GM19193 (cell line): ENCODE data around the gene TMEM151A.

Experiments used
- POLR2A ChIP-seq: IDR thresholded peaks from 4 replicates; pipeline ENCODE4 v1.6.1; 2011; ENCODE audit not compliant: insufficient read depth, insufficient read length; ENCODE audit errors: extremely low read depth

Gene TMEM151A

DNA sequence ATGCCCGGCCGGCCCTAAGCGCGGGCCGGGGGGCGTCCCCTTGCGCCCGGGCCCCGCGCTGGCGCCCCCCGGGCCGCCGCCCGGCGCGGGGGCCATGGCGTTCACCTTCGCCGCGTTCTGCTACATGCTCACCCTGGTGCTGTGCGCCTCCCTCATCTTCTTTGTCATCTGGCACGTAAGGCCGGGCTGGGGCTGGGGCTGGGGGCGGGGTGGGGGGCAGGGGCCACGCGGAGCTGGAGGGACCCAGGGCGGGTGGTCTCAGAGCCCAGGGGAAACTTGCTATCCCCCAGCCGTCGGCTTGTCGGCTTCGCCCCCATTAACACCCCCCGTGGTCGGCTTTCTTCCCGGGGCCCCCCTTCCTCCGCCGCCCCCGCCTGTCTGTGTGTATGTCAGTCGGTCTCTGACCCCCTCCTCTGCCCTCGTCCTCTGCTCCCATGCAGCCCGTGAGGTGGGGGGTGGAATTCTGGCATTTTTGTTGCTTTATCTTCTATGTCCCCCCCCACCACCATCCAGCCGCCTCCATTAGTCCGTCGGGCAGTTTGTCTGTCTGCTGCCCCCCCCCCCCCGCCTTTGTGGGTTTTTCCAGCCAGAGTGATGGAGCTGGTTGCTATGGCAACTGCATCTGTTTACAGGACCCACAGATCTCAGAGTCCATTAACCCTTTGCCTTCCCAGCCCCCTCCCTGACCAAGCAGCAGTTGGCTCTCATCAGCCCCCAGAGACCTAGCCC, 13.2 kb upstream of the TMEM151A start:
- no peak for TF ChIP-seq POLR2A

- no peak for TF ChIP-seq POLR2A
Measured at GRCh38 chr11:66279092-66279734, 12.5 kb upstream of the TMEM151A start.

- TF ChIP-seq POLR2A, result no peak
Measured at GRCh38 chr11:66280428-66280827, 11.3 kb upstream of the TMEM151A start.

DNA sequence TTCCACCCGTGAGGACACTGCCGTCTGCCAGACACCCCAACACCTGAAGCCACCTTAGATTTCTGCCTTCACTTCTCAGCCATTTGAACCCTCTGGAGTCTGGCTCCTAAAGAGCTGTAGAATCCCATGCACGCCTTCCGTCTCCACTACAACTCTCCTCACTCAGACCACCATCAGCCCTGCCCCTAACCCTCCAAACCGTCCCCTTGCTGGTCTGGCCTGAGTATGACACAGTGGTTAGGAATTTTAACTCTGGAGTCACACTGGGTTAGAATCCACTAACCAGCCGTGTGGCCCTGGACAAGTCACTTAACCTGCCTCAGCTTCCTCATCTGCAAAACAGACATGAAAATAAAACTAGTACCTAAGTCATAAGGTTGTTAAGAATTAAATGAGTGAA, 10.7 kb upstream of the TMEM151A start:
- no peak for TF ChIP-seq POLR2A

GRCh38 chr11:66281776-66282467, 9.8 kb upstream of the TMEM151A start:
- no peak for TF ChIP-seq POLR2A

- peak; percentile 34 for TF ChIP-seq POLR2A
Measured at GRCh38 chr11:66282468-66283455, 8.9 kb upstream of the TMEM151A start.

- TF ChIP-seq POLR2A, result no peak
Measured at GRCh38 chr11:66283461-66284105, 8.1 kb upstream of the TMEM151A start.

DNA sequence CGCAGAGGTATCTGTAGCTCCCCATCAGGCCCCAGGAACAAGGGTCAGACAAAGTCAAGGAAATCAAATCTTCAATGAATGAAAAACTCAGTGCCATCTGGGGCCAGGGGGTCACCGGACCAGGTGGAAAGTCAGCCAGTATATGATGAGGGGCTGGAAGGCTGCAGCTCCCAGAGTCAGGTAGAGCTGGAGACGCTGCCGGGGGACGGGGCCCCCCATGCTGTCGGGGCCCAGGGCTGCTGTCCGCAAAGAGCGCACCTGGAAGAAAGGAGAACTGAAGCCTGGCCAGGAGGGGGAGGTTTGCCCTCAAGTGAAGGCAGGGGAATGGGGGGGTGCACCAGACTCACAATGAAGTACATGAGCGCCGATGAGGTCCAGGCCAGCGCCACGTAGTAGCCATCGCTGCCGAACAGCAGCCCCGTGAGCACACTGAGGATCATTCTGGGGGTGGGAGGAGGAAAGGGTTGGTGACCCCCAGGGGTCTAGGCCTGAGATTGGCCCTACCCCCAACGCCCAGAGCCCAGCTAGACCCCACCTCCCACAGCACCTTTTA, 7.1 kb upstream of the TMEM151A start:
- TF ChIP-seq POLR2A, result no peak

DNA sequence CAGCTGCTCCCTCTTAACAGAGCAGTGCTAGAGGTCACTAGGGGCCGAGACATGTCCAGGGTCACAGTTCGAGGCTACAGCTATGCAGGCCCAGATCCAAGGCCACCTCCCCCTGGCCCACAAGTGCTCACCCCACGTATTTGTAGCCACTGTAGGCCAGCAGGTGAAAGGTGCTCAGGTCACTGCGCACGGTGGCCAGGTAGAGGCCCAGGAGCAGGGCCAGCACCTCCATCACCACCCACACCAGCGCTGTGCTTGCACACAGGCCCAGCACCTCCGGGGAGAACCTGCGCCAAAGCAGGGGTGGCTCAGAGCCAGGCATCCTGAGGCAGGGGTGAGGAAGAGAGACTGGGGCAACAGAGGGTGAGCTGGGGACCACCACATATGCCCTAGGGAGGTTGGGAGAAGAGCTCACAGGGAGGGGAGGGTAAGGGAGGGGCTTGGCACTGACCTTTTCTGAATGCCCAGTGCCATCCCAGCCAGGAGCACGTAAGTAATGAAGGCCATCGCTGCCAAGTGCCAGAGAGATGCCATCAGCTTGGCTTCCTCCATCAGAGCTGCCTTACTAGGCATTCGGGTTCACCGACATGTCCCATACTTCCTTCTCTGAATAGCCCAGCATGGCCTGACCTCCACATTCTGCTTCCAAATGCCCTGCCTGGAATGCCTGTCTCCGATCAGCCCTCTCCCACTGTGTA, 6.3 kb upstream of the TMEM151A start:
- no peak for TF ChIP-seq POLR2A

- no peak for TF ChIP-seq POLR2A
Measured at GRCh38 chr11:66286699-66287098, 5.0 kb upstream of the TMEM151A start.

DNA sequence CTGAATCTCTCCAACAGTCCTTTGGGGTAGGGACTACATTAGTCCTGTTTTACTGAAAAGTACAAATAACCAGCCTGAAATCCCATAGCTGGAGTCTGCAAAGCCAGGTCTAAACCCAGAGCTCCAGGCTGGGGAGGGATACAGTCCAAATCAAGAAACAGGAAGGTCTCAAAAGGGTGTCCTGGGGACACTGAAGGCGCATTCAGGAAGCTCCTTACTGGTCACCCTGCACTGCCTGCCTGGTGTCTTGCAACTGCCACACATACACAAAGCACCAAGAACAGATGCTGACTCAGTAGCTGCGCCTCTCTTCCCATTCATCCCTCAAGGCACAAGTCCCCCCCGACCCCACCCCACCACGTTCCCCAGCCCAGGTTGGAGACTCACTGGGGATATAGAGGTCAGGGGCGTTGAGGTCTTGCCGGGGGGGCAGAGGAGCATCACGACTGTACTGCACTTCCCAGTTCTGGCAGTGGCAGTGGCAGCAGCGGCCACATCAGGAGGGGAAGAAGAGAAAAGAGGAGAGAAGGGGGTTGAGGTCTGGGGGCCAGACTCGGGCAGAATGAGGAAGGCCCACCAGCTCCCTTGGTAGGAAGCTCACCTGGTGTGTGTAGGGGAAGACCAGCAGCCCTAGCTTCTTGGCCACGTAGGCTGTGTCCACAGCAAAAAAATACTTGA, 4.3 kb upstream of the TMEM151A start:
- no peak for TF ChIP-seq POLR2A

GRCh38 chr11:66287889-66288670, 3.6 kb upstream of the TMEM151A start:
- no peak for TF ChIP-seq POLR2A
